Measurements from ENCODE around the gene NTF3. TPM values are rescaled to one million over a fixed set of nuclear protein-coding genes. Genes with fewer than 3 reads are reported as not detected.

The NTF3 gene
- total RNA-seq, 6 experiments from 2014 or later = 5.2 to 9.5 (median 8.6) TPM

- no peak overlapping the region for H3K27ac Mint-ChIP-seq
- peak; percentile 53 for TF ChIP-seq CTCF (IDR thresholded peaks at IDR 0.05)
- H3K36me3 Mint-ChIP-seq (ENCODE audit: low read depth) = peaks cover 12% of the 10 kb centered on the region
- peaks cover 1% of the 10 kb centered on the region; the same call in 1 of the 2 replicates for H3K27me3 Mint-ChIP-seq (ENCODE audit: insufficient read depth)
- H3K4me1 Mint-ChIP-seq (ENCODE audit: low read depth) = peaks cover 53% of the 10 kb centered on the region
- no peak overlapping the region for H3K4me3 Mint-ChIP-seq
- H3K9me3 Mint-ChIP-seq = no peaks in the 10 kb centered on the region; the same call in 1 of the 2 replicates
- no peak for DNase-seq
These were observed 7.5 kb downstream of the NTF3 start for GRCh38 chr12:5439371-5439771.

- Mint-ChIP-seq H3K27ac (no peak overlapping the region), H3K4me1 (ENCODE audit: low read depth) (peaks cover 53% of the 10 kb centered on the region), H3K9me3 (no peaks in the 10 kb centered on the region; the same call in 1 of the 2 replicates), H3K27me3 (ENCODE audit: insufficient read depth) (peaks cover 1% of the 10 kb centered on the region; the same call in 1 of the 2 replicates), H3K36me3 (ENCODE audit: low read depth) (peaks cover 12% of the 10 kb centered on the region), H3K4me3 (no peak overlapping the region)
- DNase-seq = no peak
- TF ChIP-seq CTCF (IDR thresholded peaks at IDR 0.05) = no peak
These were observed 7.9 kb downstream of the NTF3 start for GRCh38 chr12:5439788-5440300.

- H3K36me3 Mint-ChIP-seq (ENCODE audit: low read depth) = peaks cover 12% of the 10 kb centered on the region
- H3K9me3 Mint-ChIP-seq = no peaks in the 10 kb centered on the region; the same call in 1 of the 2 replicates
- DNase-seq = no peak
- peaks cover 53% of the 10 kb centered on the region for H3K4me1 Mint-ChIP-seq (ENCODE audit: low read depth)
- TF ChIP-seq CTCF (IDR thresholded peaks at IDR 0.05) = no peak
- no peak overlapping the region for H3K27ac Mint-ChIP-seq
- no peak overlapping the region for H3K4me3 Mint-ChIP-seq
- H3K27me3 Mint-ChIP-seq (ENCODE audit: insufficient read depth) = peaks cover 1% of the 10 kb centered on the region; the same call in 1 of the 2 replicates
These were observed 9.1 kb downstream of the NTF3 start for GRCh38 chr12:5440978-5441377.

- Mint-ChIP-seq H3K4me3 (peak overlapping the region; percentile 12; the same call in 1 of the 2 replicates), H3K27ac (peak overlapping the region; percentile 53), H3K36me3 (ENCODE audit: low read depth) (peaks cover 12% of the 10 kb centered on the region), H3K4me1 (ENCODE audit: low read depth) (peaks cover 53% of the 10 kb centered on the region), H3K9me3 (no peaks in the 10 kb centered on the region; the same call in 1 of the 2 replicates), H3K27me3 (ENCODE audit: insufficient read depth) (peaks cover 6% of the 10 kb centered on the region)
- DNase-seq = peak; percentile 70
- no peak for TF ChIP-seq CTCF (IDR thresholded peaks at IDR 0.05)
These were observed 9.8 kb downstream of the NTF3 start for GRCh38 chr12:5441497-5442236.

GRCh38 chr12:5442251-5443006 lies 10.5 kb downstream of the NTF3 start:
- peak overlapping the region; percentile 53 for H3K27ac Mint-ChIP-seq
- TF ChIP-seq CTCF (IDR thresholded peaks at IDR 0.05) = peak; percentile 85
- H3K9me3 Mint-ChIP-seq = no peaks in the 10 kb centered on the region; the same call in 1 of the 2 replicates
- H3K4me3 Mint-ChIP-seq = no peak overlapping the region
- H3K36me3 Mint-ChIP-seq (ENCODE audit: low read depth) = peaks cover 10% of the 10 kb centered on the region
- peak; percentile 73 for DNase-seq
- H3K27me3 Mint-ChIP-seq (ENCODE audit: insufficient read depth) = peaks cover 6% of the 10 kb centered on the region
- peaks cover 53% of the 10 kb centered on the region for H3K4me1 Mint-ChIP-seq (ENCODE audit: low read depth)

Measured in HFFc6 (cell line).